GM19193 (cell line): ENCODE results near the gene TRPM4.

Experiments
- POLR2A ChIP-seq: IDR thresholded peaks from 4 replicates; pipeline ENCODE4 v1.6.1; 2011; ENCODE audit not compliant: insufficient read depth, insufficient read length; ENCODE audit errors: extremely low read depth

Gene TRPM4

GRCh38 chr19:49157445-49158224, at the start of gene TRPM4:
TSS of gene TRPM4 (plus strand) at chr19:49157792. CDS start at chr19:49157867, 75 bp downstream.
- no peak for TF ChIP-seq POLR2A

DNA sequence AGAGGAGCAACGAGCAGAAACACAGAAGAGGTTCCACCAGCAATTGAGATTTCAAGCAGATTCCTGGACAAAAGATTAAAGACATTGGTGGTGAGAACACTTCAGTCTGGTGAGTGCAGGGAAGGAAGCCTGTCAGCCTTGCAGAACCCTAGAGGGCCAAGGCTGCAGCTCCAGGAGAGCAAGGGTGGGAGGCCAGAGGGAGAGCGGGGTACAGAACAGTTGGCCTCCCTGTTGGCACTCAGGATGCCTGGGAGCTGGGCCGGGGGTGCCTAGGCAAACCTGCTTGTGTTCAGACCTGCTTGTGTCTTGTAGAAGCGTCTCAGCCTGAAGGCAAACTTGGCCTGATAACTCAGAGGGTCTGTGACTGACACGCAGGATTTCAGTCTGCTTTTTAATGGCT, 48.5 kb upstream of the TRPM4 start:
- TF ChIP-seq POLR2A, result peak; percentile 5

DNA sequence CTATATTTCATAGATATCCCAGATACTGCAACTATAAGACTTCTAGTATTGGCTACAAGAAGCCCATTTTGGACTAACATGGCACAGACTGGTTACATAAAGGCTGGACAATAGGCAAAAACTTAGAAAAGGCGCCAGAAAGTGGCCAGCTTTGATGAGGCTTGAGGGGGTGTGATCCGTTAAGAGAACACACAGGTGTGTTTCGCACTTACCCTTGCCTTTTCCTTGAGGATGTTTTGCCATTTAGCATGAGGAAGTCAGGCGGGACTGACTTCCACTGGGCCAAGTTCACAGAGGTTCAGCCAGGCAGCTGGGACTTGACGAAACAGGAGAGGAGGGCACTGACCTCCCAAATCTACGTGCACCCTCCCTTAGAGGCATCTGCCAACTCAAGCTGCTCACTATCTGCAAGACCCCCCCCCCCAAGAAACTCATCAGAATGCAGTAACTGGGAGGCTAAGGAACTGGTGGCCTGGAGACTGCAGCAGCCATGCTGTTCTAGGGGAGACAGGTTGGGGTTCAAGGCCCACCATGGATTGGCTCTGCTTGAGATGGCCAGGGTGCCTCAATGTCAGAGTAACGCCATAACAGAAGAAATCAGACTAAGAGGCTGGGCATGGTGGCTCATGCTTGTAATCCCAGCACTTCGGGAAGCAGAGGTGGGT, 47.9 kb upstream of the TRPM4 start:
- TF ChIP-seq POLR2A, result peak; percentile 6

- no peak for TF ChIP-seq POLR2A
Measured at GRCh38 chr19:49110567-49110966, 47.0 kb upstream of the TRPM4 start.

GRCh38 chr19:49111218-49111998, 46.2 kb upstream of the TRPM4 start:
- TF ChIP-seq POLR2A, result no peak

GRCh38 chr19:49113762-49114629, 43.6 kb upstream of the TRPM4 start, which contains the start of gene LIN7B:
TSS of gene LIN7B (plus strand) at chr19:49114370. CDS start at chr19:49114405, 35 bp downstream.
- TF ChIP-seq POLR2A, result peak; percentile 23

GRCh38 chr19:49114630-49115363, 42.8 kb upstream of the TRPM4 start:
- TF ChIP-seq POLR2A, result no peak

DNA sequence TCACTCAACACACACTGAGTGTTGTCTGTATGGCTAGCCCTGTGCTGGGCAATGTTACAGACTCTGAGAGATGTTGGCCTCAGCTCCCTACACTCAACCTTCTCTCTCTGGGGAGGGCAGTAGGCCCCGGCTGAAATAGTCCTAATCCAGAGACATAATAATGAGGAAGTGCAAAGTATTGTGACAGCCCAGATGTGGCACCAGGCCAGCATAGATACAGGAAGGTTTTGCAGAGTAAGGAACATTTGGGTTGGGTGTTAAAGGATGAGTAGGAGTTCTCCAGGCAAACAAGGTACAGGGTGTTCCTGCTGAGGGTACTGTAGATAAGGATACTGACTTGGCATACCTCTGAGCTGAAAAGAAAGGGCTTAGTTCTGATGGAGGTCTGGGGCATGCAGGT, 41.0 kb upstream of the TRPM4 start:
- TF ChIP-seq POLR2A, result no peak

DNA sequence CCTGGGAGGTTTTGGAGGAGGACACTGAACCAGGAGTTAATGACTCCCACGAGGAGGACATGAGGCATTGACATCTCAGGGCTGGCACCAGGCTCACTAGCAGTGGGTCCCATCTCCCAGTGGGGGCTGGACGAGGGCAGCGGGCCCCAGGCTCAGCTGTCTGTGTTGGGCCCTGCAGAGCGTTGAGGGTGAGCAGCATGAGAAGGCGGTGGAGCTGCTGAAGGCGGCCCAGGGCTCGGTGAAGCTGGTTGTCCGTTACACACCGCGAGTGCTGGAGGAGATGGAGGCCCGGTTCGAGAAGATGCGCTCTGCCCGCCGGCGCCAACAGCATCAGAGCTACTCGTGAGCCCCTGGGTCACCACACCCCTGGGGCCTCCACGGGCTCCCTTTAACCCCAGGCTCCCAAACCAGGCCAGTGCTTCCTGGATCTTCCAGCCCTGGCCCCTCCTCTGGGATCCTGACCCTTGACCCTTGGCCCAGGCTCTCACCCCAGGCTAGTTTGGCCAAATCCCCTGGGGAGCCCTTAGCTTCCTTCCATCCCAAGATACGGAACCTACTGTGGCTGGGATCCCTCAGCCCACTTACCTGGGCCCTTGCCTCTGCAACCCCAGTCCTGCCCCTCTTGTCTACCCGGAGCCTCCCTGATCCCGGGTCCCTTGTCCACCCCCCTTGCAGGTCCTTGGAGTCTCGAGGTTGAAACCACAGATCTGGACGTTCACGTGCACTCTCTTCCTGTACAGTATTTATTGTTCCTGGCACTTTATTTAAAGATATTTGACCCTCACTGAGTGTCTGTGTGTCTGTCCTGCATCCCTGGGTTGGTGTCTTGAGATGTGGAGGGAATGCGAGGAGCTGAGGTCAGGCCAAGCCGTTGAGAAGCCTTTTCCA, 39.7 kb upstream of the TRPM4 start:
- TF ChIP-seq POLR2A, result no peak

DNA sequence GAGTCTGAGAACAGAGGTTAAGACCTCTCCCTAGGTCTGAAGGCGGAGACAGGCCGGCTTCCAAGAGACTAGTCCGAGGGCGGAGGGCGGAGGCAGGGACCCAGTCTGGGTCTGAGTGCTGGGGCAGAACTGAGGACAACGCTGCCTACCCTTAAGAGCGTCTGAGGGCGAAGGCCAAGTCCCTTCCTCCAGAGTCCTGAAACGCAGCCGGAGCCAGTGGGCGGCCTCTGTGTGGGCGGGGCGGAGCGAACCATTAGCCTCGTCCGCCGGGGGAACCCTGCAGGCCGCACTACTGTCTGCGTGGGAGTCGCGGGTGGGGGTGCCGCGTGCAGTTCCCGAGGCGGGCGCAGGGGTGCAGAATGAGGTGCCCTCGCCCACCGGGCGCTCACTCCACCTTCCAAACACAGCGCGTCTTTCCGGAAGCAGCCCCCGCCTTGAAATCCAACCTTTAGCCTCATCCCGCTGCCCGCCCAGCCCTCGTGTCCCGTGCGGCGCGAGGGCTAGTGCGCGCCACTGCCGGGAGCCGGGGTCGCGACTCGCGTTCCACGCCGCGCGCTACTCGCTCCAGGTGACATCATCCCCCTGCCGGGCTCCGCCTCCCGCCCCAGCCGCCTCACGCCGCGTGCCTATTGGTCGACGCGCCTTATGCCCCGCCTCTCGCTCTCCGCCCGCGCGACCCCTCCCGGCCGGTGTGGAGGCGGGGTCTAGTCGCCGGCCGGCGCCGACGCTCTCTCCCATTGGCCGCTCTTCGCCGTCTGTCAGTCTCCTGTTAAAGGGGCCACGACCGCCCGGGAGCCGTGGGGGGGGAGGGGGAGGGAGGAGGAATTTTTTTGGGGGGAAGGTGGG, 38.8 kb upstream of the TRPM4 start, which contains the start of gene C19orf73:
TSS of gene C19orf73 (minus strand) at position 579 of the 846 bp plus-strand sequence. CDS start at position 458, 121 bp downstream.
- peak; percentile 58 for TF ChIP-seq POLR2A

DNA sequence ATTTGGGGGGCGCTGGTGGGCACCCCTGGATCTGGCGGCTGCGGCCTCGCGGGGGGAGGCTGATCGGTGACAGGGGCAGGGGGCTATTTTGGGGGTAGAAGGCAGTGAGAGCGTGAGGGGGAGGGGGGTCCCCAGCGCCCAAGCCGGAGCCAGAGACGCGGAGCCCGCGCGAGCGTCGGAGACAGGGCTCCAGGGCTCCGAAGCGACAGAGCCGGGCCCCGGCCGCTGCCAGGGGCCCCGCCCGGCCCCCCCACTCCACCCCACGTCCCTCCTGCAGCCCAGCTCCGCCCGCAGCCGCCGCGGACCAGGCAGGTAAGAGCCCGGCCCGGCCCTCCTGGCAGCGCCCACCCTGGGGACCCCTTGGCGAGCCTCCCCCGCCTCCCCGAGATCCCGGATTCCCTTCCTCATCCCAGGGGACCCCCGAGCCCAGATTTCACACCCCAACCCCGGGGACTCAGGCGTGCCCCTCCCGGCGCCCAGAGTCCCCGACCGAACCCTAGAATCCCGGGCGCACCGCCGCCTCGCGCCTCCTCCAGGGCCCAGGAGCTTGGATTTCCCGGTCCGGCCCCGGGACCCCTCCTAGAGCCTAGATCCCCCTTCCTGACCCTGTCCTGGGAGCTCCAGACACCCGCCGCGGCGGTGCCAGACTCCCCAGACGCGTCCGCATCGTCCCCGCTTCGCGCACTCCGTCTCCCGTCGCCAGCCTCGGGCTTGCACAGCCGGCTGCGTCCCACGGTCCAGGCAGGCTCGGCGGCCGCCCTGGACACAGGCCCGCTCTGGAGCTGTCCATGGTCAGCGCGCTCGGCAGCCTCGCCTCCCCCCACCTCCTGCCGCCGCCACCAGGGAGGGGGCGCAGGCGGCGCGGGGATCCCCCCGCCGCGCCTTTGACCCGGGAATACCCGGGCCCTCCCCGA, 37.9 kb upstream of the TRPM4 start, which contains the start of gene PPFIA3:
TSS of gene PPFIA3 (plus strand) at position 134 of the 914 bp plus-strand sequence. CDS start 8,330 bp downstream, outside the sequence.
- no peak for TF ChIP-seq POLR2A

DNA sequence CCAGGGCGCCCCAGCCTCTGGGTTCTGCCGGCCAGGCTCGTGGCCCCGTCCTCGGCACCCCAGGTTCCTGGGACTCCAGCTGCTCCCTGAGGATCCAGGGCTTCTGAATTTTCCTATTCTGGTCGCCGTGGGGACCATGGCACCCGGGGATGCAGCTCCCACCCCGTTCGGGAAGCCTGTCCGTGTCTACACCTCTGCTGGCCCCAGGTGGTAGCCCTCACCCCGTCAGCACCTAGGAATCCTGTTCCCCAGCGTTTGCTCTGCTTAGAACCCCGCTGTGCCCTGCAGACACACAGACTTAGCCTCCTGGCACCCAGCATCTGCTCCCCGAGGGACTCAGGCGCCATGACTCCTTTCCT, 37.3 kb upstream of the TRPM4 start:
- TF ChIP-seq POLR2A, result no peak
